PC-3 (cell line): Measurements from ENCODE around the gene TRAK1. TPM values are rescaled to one million over a fixed set of nuclear protein-coding genes. Genes with fewer than 3 reads are reported as not detected.

Experiments
- ATAC-seq: fragments of 200-7000 bp; cut with Tn5 transposase; 2 replicates; pipeline ENCODE4 v1.9.1; 2020; ENCODE audit warnings: mild to moderate bottlenecking, moderate library complexity
- BruUV-seq: library from RNA; stranded (reverse); fragments of 400-500 nt; replicated peaks from 2 replicates; lab custom pipeline; 2021; lab: Mats Ljungman, UMichigan
- CTCF ChIA-PET: fragments of 300-600 bp; sonication (Branson Sonifier 250); formaldehyde crosslinking; loops from one replicate; lab custom pipeline; 2022; ENCODE audit warnings: antibody characterized with exemption; lab: Charles Lee
- POLR2A ChIA-PET: fragments of 300-600 bp; sonication (Branson Sonifier 250); formaldehyde crosslinking; loops from one replicate; lab custom pipeline; 2022; ENCODE audit warnings: antibody characterized with exemption; ENCODE audit not compliant: unreplicated experiment; lab: Charles Lee
- DNase-seq: peaks from one replicate; pipeline ENCODE4 v3.0.0-alpha.2; 2015
- H2AFZ ChIP-seq: fragments of 300-600 bp; sonication (generic); 2 replicates; pipeline ENCODE4 v1.6.0; 2016; ENCODE audit warnings: antibody characterized with exemption, low read length
- H3F3A ChIP-seq: fragments of 300-600 bp; sonication (generic); one replicate; pipeline ENCODE4 v1.6.0; 2017; ENCODE audit warnings: antibody characterized with exemption, low read length, control low read depth, mild to moderate bottlenecking; ENCODE audit not compliant: unreplicated experiment
- H3K27ac ChIP-seq: fragments of 300-600 bp; sonication (generic); 2 replicates; pipeline ENCODE4 v1.5.1; 2016; ENCODE audit warnings: mild to moderate bottlenecking, low read length
- H3K27me3 ChIP-seq: fragments of 300-600 bp; sonication (generic); 2 replicates; pipeline ENCODE4 v1.6.1; 2016; ENCODE audit warnings: low read length, mixed read lengths
- H3K36me3 ChIP-seq: fragments of 300-600 bp; sonication (generic); 2 replicates; pipeline ENCODE4 v1.6.1; 2016; ENCODE audit warnings: low read depth, mixed run types, low read length, mixed read lengths
- H3K4me1 ChIP-seq: fragments of 300-600 bp; sonication (generic); 2 replicates; pipeline ENCODE4 v1.5.1; 2016; ENCODE audit warnings: low read length; ENCODE audit not compliant: insufficient read depth
- H3K4me2 ChIP-seq: fragments of 300-600 bp; sonication (generic); 2 replicates; pipeline ENCODE4 v1.6.0; 2016; ENCODE audit warnings: low read length
- H3K4me3 ChIP-seq: fragments of 300-600 bp; sonication (generic); 2 replicates; pipeline ENCODE4 v1.5.1; 2016; ENCODE audit warnings: mild to moderate bottlenecking, low read length, mixed read lengths
- H3K79me2 ChIP-seq: fragments of 300-600 bp; sonication (generic); 2 replicates; pipeline ENCODE4 v1.6.1; 2017; ENCODE audit warnings: low read length, mixed read lengths
- H3K9ac ChIP-seq: fragments of 300-600 bp; sonication (generic); 2 replicates; pipeline ENCODE4 v1.6.0; 2016; ENCODE audit warnings: mild to moderate bottlenecking, low read length
- H3K9me2 ChIP-seq: fragments of 300-600 bp; sonication (generic); replicated peaks from 2 replicates; pipeline ENCODE4 v1.6.1; 2016; ENCODE audit warnings: mixed run types, low read length, mixed read lengths
- H3K9me3 ChIP-seq: fragments of 300-600 bp; sonication (generic); 2 replicates; pipeline ENCODE4 v1.6.1; 2016; ENCODE audit warnings: low read length, mixed read lengths
- H4K20me1 ChIP-seq: fragments of 300-600 bp; sonication (generic); 2 replicates; pipeline ENCODE4 v1.6.1; 2016; ENCODE audit warnings: low read length, mixed read lengths
- CTCF ChIP-seq: fragments of 300-600 bp; sonication (generic); conservative IDR thresholded peaks from 2 replicates; pipeline ENCODE4 v1.5.1; 2017; ENCODE audit warnings: antibody characterized with exemption, low read depth, mild to moderate bottlenecking, low read length
- EZH2 ChIP-seq: fragments of 300-600 bp; sonication (generic); IDR thresholded peaks from one replicate; pipeline ENCODE4 v1.6.1; 2017; ENCODE audit warnings: antibody characterized with exemption, mild to moderate bottlenecking, low read length; ENCODE audit not compliant: unreplicated experiment
- EZH2phosphoT487 ChIP-seq: fragments of 300-600 bp; sonication (generic); IDR thresholded peaks from 2 replicates; pipeline ENCODE4 v1.6.1; 2018; ENCODE audit warnings: mild to moderate bottlenecking, antibody characterized with exemption, low read length, borderline replicate concordance
- intact Hi-C: fragments of 100-400 bp; cut with micrococcal nuclease; formaldehyde crosslinking; loops from 2 replicates; pipeline ENCODE4 v1.9.0; 2023
- total RNA-seq: library from RNA; depleted of rRNA; stranded (reverse); fragments of >200 nt; gene quantifications from 2 replicates; pipeline ENCODE4 v1.2.3, GENCODE V29; 2014

The TRAK1 gene
- total RNA-seq, 1 experiment from 2014 or later = 23.4 TPM

GRCh38 chr3:42098171-42098570 is 7.0 kb downstream of the TRAK1 start:
- 0 out of 2 replicates have a peak, but pooled peaks cover 5% of the 10 kb centered on the region for H3K4me1 ChIP-seq
- ChIA-PET CTCF (interaction anchor here (0.6 kb wide), 1 partner anchor 26 kb away, joined by 5 read pairs; no protein-coding TSS in a partner anchor), POLR2A (interaction anchor here (0.6 kb wide), 1 partner anchor 18 kb away, joined by 4 read pairs; no protein-coding TSS in a partner anchor)
- DNase-seq = no peak
- no peaks in the 10 kb centered on the region for H3K9me3 ChIP-seq
- no peak overlapping the region for H2AFZ ChIP-seq
- ATAC-seq = no peak
- TF ChIP-seq EZH2 (no peak), CTCF (no peak), EZH2phosphoT487 (no peak)
- intact Hi-C loops = loop anchor here (5.0 kb wide), 1 partner anchor 86 kb away; no protein-coding TSS in a partner anchor
- H4K20me1 ChIP-seq = no peaks in the 10 kb centered on the region
- H3F3A ChIP-seq = no peaks in the 10 kb centered on the region
- H3K4me2 ChIP-seq = no peak overlapping the region
- no TSS peak for BruUV-seq
- no peaks in the 10 kb centered on the region for H3K27me3 ChIP-seq
- H3K9ac ChIP-seq = no peak overlapping the region
- H3K9me2 ChIP-seq = no peaks in the 10 kb centered on the region
- H3K36me3 ChIP-seq = no peaks in the 10 kb centered on the region
- no peaks in the 10 kb centered on the region for H3K79me2 ChIP-seq
- H3K4me3 ChIP-seq = no peak overlapping the region
- H3K27ac ChIP-seq = no peak overlapping the region

GRCh38 chr3:42099020-42099765 is 8.0 kb downstream of the TRAK1 start:
- 0 out of 2 replicates have a peak, but pooled peaks cover 5% of the 10 kb centered on the region for H3K4me1 ChIP-seq
- H3K27ac ChIP-seq = no peak overlapping the region
- no peak for ATAC-seq

More at GRCh38 chr3:42099020-42099765, 8.0 kb downstream of the TRAK1 start:
- H3K79me2 ChIP-seq = no peaks in the 10 kb centered on the region
- H3K9ac ChIP-seq = no peak overlapping the region
- POLR2A ChIA-PET = no interaction called here
- no peak overlapping the region for H3K4me2 ChIP-seq
- no peak overlapping the region for H3K4me3 ChIP-seq
- no peak for DNase-seq
- H4K20me1 ChIP-seq = no peaks in the 10 kb centered on the region
- CTCF ChIA-PET = interaction anchor here (0.7 kb wide), 1 partner anchor 137 kb away, joined by 3 read pairs; no protein-coding TSS in a partner anchor
- no peaks in the 10 kb centered on the region for H3F3A ChIP-seq
- H3K9me3 ChIP-seq = no peaks in the 10 kb centered on the region
- no peaks in the 10 kb centered on the region for H3K36me3 ChIP-seq
- no peak for TF ChIP-seq EZH2
- TF ChIP-seq EZH2phosphoT487 = no peak
- TF ChIP-seq CTCF = no peak
- BruUV-seq = no TSS peak
- H2AFZ ChIP-seq = no peak overlapping the region
- H3K27me3 ChIP-seq = no peaks in the 10 kb centered on the region
- intact Hi-C loops = loop anchor here (1.0 to 5.0 kb wide), 3 partner anchors 87 to 205 kb away; partner anchors contain the start of gene ULK4
- no peaks in the 10 kb centered on the region for H3K9me2 ChIP-seq
